ENCODE results near the gene TREM1. TPM values are rescaled to one million over a fixed set of nuclear protein-coding genes. Genes with fewer than 3 reads are reported as not detected.
"Not testable (repeated sequence)": the region's sequence is repeated elsewhere in the genome, so short reads cannot be mapped to it uniquely, and the experiment has no call there.

TREM1 gene
- total RNA-seq, 1 donor from 2014 or later: not detected

GRCh38 chr6:41298785-41299502, 12.5 kb upstream of the TREM1 start:
- intact Hi-C loops (cut with micrococcal nuclease): no loop called here
- DNase-seq (no peak), ATAC-seq (ENCODE audit: low read depth) (peak; percentile 56)
- H3K27ac Mint-ChIP-seq: peak overlapping the region; percentile 85
- ChIA-PET POLR2A (interaction anchor here (0.6 to 0.8 kb wide), 4 partner anchors 9 to 98 kb away, joined by 3 read pairs; partner anchors contain the start of gene TREML2), CTCF (interaction anchor here (0.7 to 1.9 kb wide), 3 partner anchors 9 to 21 kb away, joined by 3 to 5 read pairs (median 3); no protein-coding TSS in a partner anchor)
- H3K9me3 Mint-ChIP-seq: peaks cover 33% of the 10 kb centered on the region
- H3K36me3 Mint-ChIP-seq (ENCODE audit: low read depth): peaks cover 4% of the 10 kb centered on the region
- peak overlapping the region; percentile 61 for H3K4me3 Mint-ChIP-seq
- H3K4me1 Mint-ChIP-seq: peaks cover 69% of the 10 kb centered on the region
- no peak for TF ChIP-seq CTCF (IDR thresholded peaks at IDR 0.05)
- no peaks in the 10 kb centered on the region for H3K27me3 Mint-ChIP-seq

- H3K27me3 Mint-ChIP-seq; intact Hi-C loops (cut with micrococcal nuclease); H3K36me3 Mint-ChIP-seq (ENCODE audit: low read depth); ATAC-seq (ENCODE audit: low read depth); H3K4me3 Mint-ChIP-seq; H3K27ac Mint-ChIP-seq; DNase-seq; POLR2A ChIA-PET: not testable (repeated sequence)
- Mint-ChIP-seq H3K9me3 (peaks cover 29% of the 10 kb centered on the region), H3K4me1 (peaks cover 62% of the 10 kb centered on the region)
- CTCF ChIA-PET: interaction anchor here (0.9 kb wide), 1 partner anchor 22 kb away, joined by 3 read pairs; no protein-coding TSS in a partner anchor
Measured at GRCh38 chr6:41297248-41297647, 10.8 kb upstream of the TREM1 start.

GRCh38 chr6:41294214-41294872, 7.9 kb upstream of the TREM1 start:
- TF ChIP-seq CTCF (IDR thresholded peaks at IDR 0.05): no peak
- CTCF ChIA-PET: no interaction called here
- Mint-ChIP-seq H3K4me1 (peaks cover 36% of the 10 kb centered on the region), H3K27ac (no peak overlapping the region), H3K27me3 (no peaks in the 10 kb centered on the region), H3K36me3 (ENCODE audit: low read depth) (peaks cover 4% of the 10 kb centered on the region), H3K9me3 (peaks cover 23% of the 10 kb centered on the region), H3K4me3 (no peak overlapping the region)
- DNase-seq: no peak
- POLR2A ChIA-PET: no interaction called here
- intact Hi-C loops (cut with micrococcal nuclease): no loop called here
- ATAC-seq (ENCODE audit: low read depth): no peak

GRCh38 chr6:41291717-41292116, 5.2 kb upstream of the TREM1 start:
- Mint-ChIP-seq H3K27me3 (no peaks in the 10 kb centered on the region), H3K36me3 (ENCODE audit: low read depth) (no peaks in the 10 kb centered on the region), H3K27ac (no peak overlapping the region), H3K9me3 (peaks cover 6% of the 10 kb centered on the region), H3K4me3 (no peak overlapping the region), H3K4me1 (peaks cover 18% of the 10 kb centered on the region)
- ATAC-seq (ENCODE audit: low read depth): no peak
- intact Hi-C loops (cut with micrococcal nuclease): no loop called here
- ChIA-PET POLR2A (no interaction called here), CTCF (no interaction called here)
- DNase-seq: no peak
- no peak for TF ChIP-seq CTCF (IDR thresholded peaks at IDR 0.05)

GRCh38 chr6:41289815-41290214, 3.3 kb upstream of the TREM1 start:
- H3K27ac Mint-ChIP-seq: no peak overlapping the region
- POLR2A ChIA-PET: interaction anchor here (0.9 kb wide), 1 partner anchor 9 kb away, joined by 3 read pairs; no protein-coding TSS in a partner anchor
- DNase-seq (no peak), ATAC-seq (ENCODE audit: low read depth) (no peak)
- CTCF ChIA-PET: interaction anchor here (0.7 to 1.0 kb wide), 2 partner anchors 11 to 17 kb away, joined by 3 read pairs; no protein-coding TSS in a partner anchor
- H3K4me1 Mint-ChIP-seq: peaks cover 12% of the 10 kb centered on the region
- no peaks in the 10 kb centered on the region for H3K9me3 Mint-ChIP-seq
- H3K27me3 Mint-ChIP-seq: peaks cover 4% of the 10 kb centered on the region
- TF ChIP-seq CTCF (IDR thresholded peaks at IDR 0.05): no peak
- intact Hi-C loops (cut with micrococcal nuclease): no loop called here
- H3K36me3 Mint-ChIP-seq (ENCODE audit: low read depth): no peaks in the 10 kb centered on the region
- H3K4me3 Mint-ChIP-seq: no peak overlapping the region

Measured in activated B cell treated with CpG ODN at 0.5 μM for 24 hours (primary cell).